ENCODE data around the gene IQCB1.

DNA sequence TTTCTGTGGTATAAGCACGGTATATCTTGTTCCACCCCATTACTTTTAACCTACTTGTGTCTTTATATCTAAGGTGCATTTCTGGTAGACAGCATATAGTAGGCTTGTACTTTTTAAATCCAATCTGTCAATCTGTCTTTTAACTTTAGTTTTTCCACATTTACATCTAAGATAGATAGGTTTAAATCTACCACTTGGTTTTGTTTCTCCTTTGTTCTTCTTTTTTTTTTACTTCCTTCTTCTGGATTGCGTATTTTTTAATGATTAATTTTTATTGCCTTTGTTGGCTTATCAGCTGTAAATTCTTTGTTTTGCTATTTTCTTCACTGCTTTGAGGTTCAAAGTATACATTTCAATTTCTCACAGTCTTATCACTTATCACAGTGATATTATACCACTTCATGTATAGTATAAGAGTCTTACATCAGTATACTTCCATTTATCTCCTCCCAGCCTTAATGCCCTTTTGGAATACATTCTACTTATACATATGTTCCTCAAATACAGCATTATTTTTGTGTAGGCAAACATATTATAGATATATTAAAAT is 31.0 kb downstream of the IQCB1 start:
- TF ChIP-seq, protein P1, sequence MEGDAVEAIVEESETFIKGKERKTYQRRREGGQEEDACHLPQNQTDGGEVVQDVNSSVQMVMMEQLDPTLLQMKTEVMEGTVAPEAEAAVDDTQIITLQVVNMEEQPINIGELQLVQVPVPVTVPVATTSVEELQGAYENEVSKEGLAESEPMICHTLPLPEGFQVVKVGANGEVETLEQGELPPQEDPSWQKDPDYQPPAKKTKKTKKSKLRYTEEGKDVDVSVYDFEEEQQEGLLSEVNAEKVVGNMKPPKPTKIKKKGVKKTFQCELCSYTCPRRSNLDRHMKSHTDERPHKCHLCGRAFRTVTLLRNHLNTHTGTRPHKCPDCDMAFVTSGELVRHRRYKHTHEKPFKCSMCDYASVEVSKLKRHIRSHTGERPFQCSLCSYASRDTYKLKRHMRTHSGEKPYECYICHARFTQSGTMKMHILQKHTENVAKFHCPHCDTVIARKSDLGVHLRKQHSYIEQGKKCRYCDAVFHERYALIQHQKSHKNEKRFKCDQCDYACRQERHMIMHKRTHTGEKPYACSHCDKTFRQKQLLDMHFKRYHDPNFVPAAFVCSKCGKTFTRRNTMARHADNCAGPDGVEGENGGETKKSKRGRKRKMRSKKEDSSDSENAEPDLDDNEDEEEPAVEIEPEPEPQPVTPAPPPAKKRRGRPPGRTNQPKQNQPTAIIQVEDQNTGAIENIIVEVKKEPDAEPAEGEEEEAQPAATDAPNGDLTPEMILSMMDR (conservative IDR thresholded peaks at IDR 0.05; ENCODE audit: low read depth in 2 of 2): no peak
- no peak for TF ChIP-seq POLR2AphosphoS5 (IDR thresholded peaks at IDR 0.05; ENCODE audit: low read depth)
- no peak for TF ChIP-seq EZH2phosphoT487 (IDR thresholded peaks at IDR 0.05; ENCODE audit: unreplicated experiment)
- TF ChIP-seq EZH2 (IDR thresholded peaks at IDR 0.05; ENCODE audit: low read depth, unreplicated experiment): no peak
- TF ChIP-seq, protein P2, sequence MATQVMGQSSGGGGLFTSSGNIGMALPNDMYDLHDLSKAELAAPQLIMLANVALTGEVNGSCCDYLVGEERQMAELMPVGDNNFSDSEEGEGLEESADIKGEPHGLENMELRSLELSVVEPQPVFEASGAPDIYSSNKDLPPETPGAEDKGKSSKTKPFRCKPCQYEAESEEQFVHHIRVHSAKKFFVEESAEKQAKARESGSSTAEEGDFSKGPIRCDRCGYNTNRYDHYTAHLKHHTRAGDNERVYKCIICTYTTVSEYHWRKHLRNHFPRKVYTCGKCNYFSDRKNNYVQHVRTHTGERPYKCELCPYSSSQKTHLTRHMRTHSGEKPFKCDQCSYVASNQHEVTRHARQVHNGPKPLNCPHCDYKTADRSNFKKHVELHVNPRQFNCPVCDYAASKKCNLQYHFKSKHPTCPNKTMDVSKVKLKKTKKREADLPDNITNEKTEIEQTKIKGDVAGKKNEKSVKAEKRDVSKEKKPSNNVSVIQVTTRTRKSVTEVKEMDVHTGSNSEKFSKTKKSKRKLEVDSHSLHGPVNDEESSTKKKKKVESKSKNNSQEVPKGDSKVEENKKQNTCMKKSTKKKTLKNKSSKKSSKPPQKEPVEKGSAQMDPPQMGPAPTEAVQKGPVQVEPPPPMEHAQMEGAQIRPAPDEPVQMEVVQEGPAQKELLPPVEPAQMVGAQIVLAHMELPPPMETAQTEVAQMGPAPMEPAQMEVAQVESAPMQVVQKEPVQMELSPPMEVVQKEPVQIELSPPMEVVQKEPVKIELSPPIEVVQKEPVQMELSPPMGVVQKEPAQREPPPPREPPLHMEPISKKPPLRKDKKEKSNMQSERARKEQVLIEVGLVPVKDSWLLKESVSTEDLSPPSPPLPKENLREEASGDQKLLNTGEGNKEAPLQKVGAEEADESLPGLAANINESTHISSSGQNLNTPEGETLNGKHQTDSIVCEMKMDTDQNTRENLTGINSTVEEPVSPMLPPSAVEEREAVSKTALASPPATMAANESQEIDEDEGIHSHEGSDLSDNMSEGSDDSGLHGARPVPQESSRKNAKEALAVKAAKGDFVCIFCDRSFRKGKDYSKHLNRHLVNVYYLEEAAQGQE (IDR thresholded peaks at IDR 0.05; ENCODE audit: unreplicated experiment): no peak
- no peak for TF ChIP-seq CREB1 (CRISPR knock-in tag; IDR thresholded peaks at IDR 0.05; ENCODE audit: low read depth)
- no peak for TF ChIP-seq STAT1 (IDR thresholded peaks at IDR 0.05; ENCODE audit: unreplicated experiment)
